SK-N-SH treated with all-trans-retinoic acid at 6 μM for 48 hours (cell line): ENCODE measurements around the gene RASA4B.

Experiments
- ATAC-seq: fragments of 200-7000 bp; cut with Tn5 transposase; 3 replicates; pipeline ENCODE4 v1.9.1; 2020; ENCODE audit warnings: mild to moderate bottlenecking, moderate library complexity
- ARNTL ChIP-seq: fragments of 450-650 bp; formaldehyde crosslinking; IDR thresholded peaks from 2 replicates; pipeline ENCODE4 v1.5.0; 2020; ENCODE audit warnings: low read depth, mild to moderate bottlenecking, moderate library complexity, borderline replicate concordance
- BACH2 ChIP-seq: fragments of 250-450 bp; sonication (Bioruptor Pico); IDR thresholded peaks from 2 replicates; pipeline ENCODE4 v1.9.0; 2021; ENCODE audit warnings: mild to moderate bottlenecking, borderline replicate concordance
- CSDC2 ChIP-seq: fragments of 250-450 bp; sonication (Bioruptor Pico); IDR thresholded peaks from 2 replicates; pipeline ENCODE4 v1.5.0; 2020; ENCODE audit warnings: mild to moderate bottlenecking, moderate library complexity
- CSRNP3 ChIP-seq: fragments of 250-450 bp; sonication (Bioruptor Pico); IDR thresholded peaks from 2 replicates; pipeline ENCODE4 v1.5.1; 2021; ENCODE audit warnings: mild to moderate bottlenecking, moderate library complexity
- ESRRG ChIP-seq: fragments of 250-450 bp; sonication (Bioruptor Pico); IDR thresholded peaks from 2 replicates; pipeline ENCODE4 v1.6.1; 2021; ENCODE audit warnings: mild to moderate bottlenecking
- GLIS3 ChIP-seq: fragments of 250-450 bp; sonication (Bioruptor Pico); IDR thresholded peaks from 2 replicates; pipeline ENCODE4 v1.5.0; 2020; ENCODE audit warnings: mild to moderate bottlenecking, moderate library complexity
- ISL1 ChIP-seq: fragments of 250-450 bp; sonication (Bioruptor Pico); IDR thresholded peaks from 2 replicates; pipeline ENCODE4 v2.1.2; 2022; ENCODE audit warnings: mild to moderate bottlenecking, moderate library complexity
- OSR1 ChIP-seq: fragments of 250-450 bp; sonication (Bioruptor Pico); IDR thresholded peaks from 2 replicates; pipeline ENCODE4 v1.8.0; 2022; ENCODE audit warnings: moderate library complexity, mild to moderate bottlenecking, inconsistent platforms
- PATZ1 ChIP-seq: fragments of 250-450 bp; sonication (Bioruptor Pico); IDR thresholded peaks from 2 replicates; pipeline ENCODE4 v1.8.0; 2020; ENCODE audit warnings: mild to moderate bottlenecking, moderate library complexity, borderline replicate concordance
- PPARA ChIP-seq: fragments of 250-450 bp; sonication (Bioruptor Pico); IDR thresholded peaks from 2 replicates; pipeline ENCODE4 v1.5.0; 2020; ENCODE audit warnings: mild to moderate bottlenecking, borderline replicate concordance
- RARB ChIP-seq: fragments of 250-450 bp; sonication (Bioruptor Pico); IDR thresholded peaks from 2 replicates; pipeline ENCODE4 v1.8.0; 2021; ENCODE audit warnings: mild to moderate bottlenecking, moderate library complexity
- SNAI2 ChIP-seq: fragments of 250-450 bp; sonication (Bioruptor Pico); IDR thresholded peaks from 2 replicates; pipeline ENCODE4 v1.5.0; 2020; ENCODE audit warnings: mild to moderate bottlenecking, moderate library complexity
- TCF4 ChIP-seq: fragments of 250-450 bp; sonication (Bioruptor Pico); IDR thresholded peaks from 2 replicates; pipeline ENCODE4 v1.8.0; 2021; ENCODE audit warnings: mild to moderate bottlenecking, moderate library complexity, borderline replicate concordance
- TOX ChIP-seq: fragments of 250-450 bp; sonication (Bioruptor Pico); IDR thresholded peaks from 2 replicates; pipeline ENCODE4 v1.8.0; 2021; ENCODE audit warnings: mild to moderate bottlenecking, moderate library complexity, borderline replicate concordance
- ZC3H10 ChIP-seq: fragments of 250-450 bp; sonication (Bioruptor Pico); IDR thresholded peaks from 2 replicates; pipeline ENCODE4 v1.5.1; 2021; ENCODE audit warnings: mild to moderate bottlenecking, moderate library complexity
- ZFP3 ChIP-seq: fragments of 250-450 bp; sonication (Bioruptor Pico); IDR thresholded peaks from 2 replicates; pipeline ENCODE4 v1.5.0; 2020; ENCODE audit warnings: mild to moderate bottlenecking, moderate library complexity
- ZFP30 ChIP-seq: fragments of 450-650 bp; formaldehyde crosslinking; IDR thresholded peaks from 2 replicates; pipeline ENCODE4 v1.5.0; 2022; ENCODE audit warnings: mild to moderate bottlenecking, moderate library complexity
- ZNF565 ChIP-seq: fragments of 450-650 bp; formaldehyde crosslinking; conservative IDR thresholded peaks from 2 replicates; pipeline ENCODE4 v1.5.0; 2020; ENCODE audit warnings: low read depth, mild to moderate bottlenecking, moderate library complexity
- ZNF70 ChIP-seq: fragments of 450-650 bp; formaldehyde crosslinking; IDR thresholded peaks from 2 replicates; pipeline ENCODE4 v1.5.0; 2020; ENCODE audit warnings: mild to moderate bottlenecking, moderate library complexity
- TF ChIP-seq, protein P1 (sequence below): fragments of 250-450 bp; sonication (Bioruptor Pico); IDR thresholded peaks from 2 replicates; pipeline ENCODE4 v1.8.0; 2021; ENCODE audit warnings: low read depth, mild to moderate bottlenecking, moderate library complexity, borderline replicate concordance
- TF ChIP-seq, protein P2 (sequence below): fragments of 250-450 bp; sonication (Bioruptor Pico); IDR thresholded peaks from 2 replicates; pipeline ENCODE4 v1.5.0; 2020; ENCODE audit warnings: mild to moderate bottlenecking, moderate library complexity

RASA4B gene

GRCh38 chr7:102473271-102473991, 44.1 kb downstream of the RASA4B start:
- TF ChIP-seq CSDC2 (CRISPR knock-in tag), result no peak
- TF ChIP-seq BACH2 (CRISPR knock-in tag), result no peak
- no peak for TF ChIP-seq ZNF565
- TF ChIP-seq ZC3H10 (CRISPR knock-in tag), result no peak
- no peak for TF ChIP-seq ISL1 (CRISPR knock-in tag)
- TF ChIP-seq ZNF70 (CRISPR knock-in tag), result no peak
- no peak for TF ChIP-seq ARNTL (CRISPR knock-in tag)
- TF ChIP-seq SNAI2, result no peak
- no peak for TF ChIP-seq PATZ1 (CRISPR knock-in tag)
- TF ChIP-seq, all 23 proteins: peak for 0
- ATAC-seq, result no peak

GRCh38 chr7:102472126-102473041, 45.2 kb downstream of the RASA4B start:
- TF ChIP-seq, protein P1, sequence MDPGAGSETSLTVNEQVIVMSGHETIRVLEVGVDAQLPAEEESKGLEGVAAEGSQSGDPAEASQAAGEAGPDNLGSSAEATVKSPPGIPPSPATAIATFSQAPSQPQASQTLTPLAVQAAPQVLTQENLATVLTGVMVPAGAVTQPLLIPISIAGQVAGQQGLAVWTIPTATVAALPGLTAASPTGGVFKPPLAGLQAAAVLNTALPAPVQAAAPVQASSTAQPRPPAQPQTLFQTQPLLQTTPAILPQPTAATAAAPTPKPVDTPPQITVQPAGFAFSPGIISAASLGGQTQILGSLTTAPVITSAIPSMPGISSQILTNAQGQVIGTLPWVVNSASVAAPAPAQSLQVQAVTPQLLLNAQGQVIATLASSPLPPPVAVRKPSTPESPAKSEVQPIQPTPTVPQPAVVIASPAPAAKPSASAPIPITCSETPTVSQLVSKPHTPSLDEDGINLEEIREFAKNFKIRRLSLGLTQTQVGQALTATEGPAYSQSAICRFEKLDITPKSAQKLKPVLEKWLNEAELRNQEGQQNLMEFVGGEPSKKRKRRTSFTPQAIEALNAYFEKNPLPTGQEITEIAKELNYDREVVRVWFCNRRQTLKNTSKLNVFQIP (CRISPR knock-in tag), result no peak
- TF ChIP-seq PPARA (CRISPR knock-in tag) (no peak), ZC3H10 (CRISPR knock-in tag) (no peak), BACH2 (CRISPR knock-in tag) (no peak), TCF4 (no peak), ESRRG (CRISPR knock-in tag) (no peak), RARB (CRISPR knock-in tag) (no peak), CSDC2 (CRISPR knock-in tag) (no peak), ZNF565 (no peak), TOX (CRISPR knock-in tag) (no peak), GLIS3 (no peak), ZFP3 (CRISPR knock-in tag) (no peak), ISL1 (CRISPR knock-in tag) (no peak), OSR1 (CRISPR knock-in tag) (no peak), CSRNP3 (no peak), ZNF70 (CRISPR knock-in tag) (no peak), ZFP30 (CRISPR knock-in tag) (no peak)
- TF ChIP-seq, protein P2, sequence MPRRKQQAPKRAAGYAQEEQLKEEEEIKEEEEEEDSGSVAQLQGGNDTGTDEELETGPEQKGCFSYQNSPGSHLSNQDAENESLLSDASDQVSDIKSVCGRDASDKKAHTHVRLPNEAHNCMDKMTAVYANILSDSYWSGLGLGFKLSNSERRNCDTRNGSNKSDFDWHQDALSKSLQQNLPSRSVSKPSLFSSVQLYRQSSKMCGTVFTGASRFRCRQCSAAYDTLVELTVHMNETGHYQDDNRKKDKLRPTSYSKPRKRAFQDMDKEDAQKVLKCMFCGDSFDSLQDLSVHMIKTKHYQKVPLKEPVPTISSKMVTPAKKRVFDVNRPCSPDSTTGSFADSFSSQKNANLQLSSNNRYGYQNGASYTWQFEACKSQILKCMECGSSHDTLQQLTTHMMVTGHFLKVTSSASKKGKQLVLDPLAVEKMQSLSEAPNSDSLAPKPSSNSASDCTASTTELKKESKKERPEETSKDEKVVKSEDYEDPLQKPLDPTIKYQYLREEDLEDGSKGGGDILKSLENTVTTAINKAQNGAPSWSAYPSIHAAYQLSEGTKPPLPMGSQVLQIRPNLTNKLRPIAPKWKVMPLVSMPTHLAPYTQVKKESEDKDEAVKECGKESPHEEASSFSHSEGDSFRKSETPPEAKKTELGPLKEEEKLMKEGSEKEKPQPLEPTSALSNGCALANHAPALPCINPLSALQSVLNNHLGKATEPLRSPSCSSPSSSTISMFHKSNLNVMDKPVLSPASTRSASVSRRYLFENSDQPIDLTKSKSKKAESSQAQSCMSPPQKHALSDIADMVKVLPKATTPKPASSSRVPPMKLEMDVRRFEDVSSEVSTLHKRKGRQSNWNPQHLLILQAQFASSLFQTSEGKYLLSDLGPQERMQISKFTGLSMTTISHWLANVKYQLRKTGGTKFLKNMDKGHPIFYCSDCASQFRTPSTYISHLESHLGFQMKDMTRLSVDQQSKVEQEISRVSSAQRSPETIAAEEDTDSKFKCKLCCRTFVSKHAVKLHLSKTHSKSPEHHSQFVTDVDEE, result no peak
- ATAC-seq, result no peak

GRCh38 chr7:102471791-102472125, 45.8 kb downstream of the RASA4B start:
- ATAC-seq, result no peak
- TF ChIP-seq GLIS3 (no peak), ISL1 (CRISPR knock-in tag) (no peak)
- TF ChIP-seq, protein P1 (CRISPR knock-in tag), result no peak
